HG02610 (cell line): ENCODE measurements around the gene TSPAN5.
"Not testable (repeated sequence)": the region's sequence is repeated elsewhere in the genome, so short reads cannot be mapped to it uniquely, and the experiment has no call there.

ENCODE experiments used
- ATAC-seq: cut with Tn5 transposase; IDR thresholded peaks from one replicate; pipeline ENCODE4 v1.9.1; 2021; ENCODE audit warnings: mild to moderate bottlenecking, moderate library complexity; ENCODE audit not compliant: unreplicated experiment

The TSPAN5 gene

GRCh38 chr4:98658287-98659105 lies at the start of gene TSPAN5:
Gene TSPAN5, minus strand, starts transcription at chr4:98658611.
- ATAC-seq = peak; percentile 64

GRCh38 chr4:98706935-98707334 lies 48.5 kb upstream of the TSPAN5 start:
- ATAC-seq = no peak

- ATAC-seq = no peak
Measured at GRCh38 chr4:98706200-98706813, 47.9 kb upstream of the TSPAN5 start.

GRCh38 chr4:98705586-98705985 lies 47.2 kb upstream of the TSPAN5 start:
- ATAC-seq = not testable (repeated sequence)

GRCh38 chr4:98700656-98701055 lies 42.2 kb upstream of the TSPAN5 start:
- no peak for ATAC-seq

- ATAC-seq = no peak
Measured at GRCh38 chr4:98694076-98694475, 35.7 kb upstream of the TSPAN5 start.

GRCh38 chr4:98692411-98692810 lies 34.0 kb upstream of the TSPAN5 start:
- ATAC-seq = no peak

DNA sequence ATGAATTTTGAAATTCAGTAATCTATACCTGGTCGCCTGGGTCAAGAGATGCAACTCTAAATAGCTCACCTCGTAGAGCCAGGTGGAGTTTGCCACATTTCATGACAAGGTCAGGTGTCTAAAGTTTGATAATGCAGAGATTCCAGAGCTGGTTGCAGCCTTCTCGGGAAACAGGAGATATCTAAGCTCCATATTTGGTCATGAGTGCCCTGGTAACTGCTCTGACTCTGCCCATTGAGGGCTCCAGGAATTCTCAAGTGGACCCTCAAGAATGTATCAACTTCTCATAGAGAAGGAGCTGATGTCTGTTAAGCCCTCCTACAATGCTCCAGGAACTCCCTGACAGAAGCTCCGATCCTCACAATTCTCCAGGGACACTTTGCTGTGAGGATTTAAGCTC lies 33.2 kb upstream of the TSPAN5 start:
- no peak for ATAC-seq

GRCh38 chr4:98689507-98690174 lies 31.2 kb upstream of the TSPAN5 start:
- ATAC-seq = no peak

- no peak for ATAC-seq
Measured at GRCh38 chr4:98688411-98689290, 30.2 kb upstream of the TSPAN5 start.

GRCh38 chr4:98687876-98688275 lies 29.5 kb upstream of the TSPAN5 start:
- no peak for ATAC-seq

DNA sequence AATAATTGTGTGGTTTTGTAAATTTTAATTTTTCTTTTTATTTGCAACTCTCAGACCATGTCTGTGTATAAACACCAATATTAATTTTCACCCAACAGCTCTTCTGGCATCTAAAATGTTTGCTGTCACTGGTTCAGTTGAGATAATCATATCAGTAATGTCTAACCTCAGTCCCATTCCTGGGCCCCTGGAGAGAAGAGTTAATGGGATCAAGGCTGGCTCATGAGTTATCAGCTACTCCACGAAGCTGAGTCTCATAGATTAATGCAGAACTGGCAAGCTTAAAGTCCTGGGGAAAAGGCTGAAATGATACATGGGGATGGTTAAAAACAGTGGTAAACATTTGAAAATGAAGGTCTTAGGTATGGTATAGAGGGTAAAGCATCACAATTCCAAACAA lies 28.4 kb upstream of the TSPAN5 start:
- no peak for ATAC-seq

DNA sequence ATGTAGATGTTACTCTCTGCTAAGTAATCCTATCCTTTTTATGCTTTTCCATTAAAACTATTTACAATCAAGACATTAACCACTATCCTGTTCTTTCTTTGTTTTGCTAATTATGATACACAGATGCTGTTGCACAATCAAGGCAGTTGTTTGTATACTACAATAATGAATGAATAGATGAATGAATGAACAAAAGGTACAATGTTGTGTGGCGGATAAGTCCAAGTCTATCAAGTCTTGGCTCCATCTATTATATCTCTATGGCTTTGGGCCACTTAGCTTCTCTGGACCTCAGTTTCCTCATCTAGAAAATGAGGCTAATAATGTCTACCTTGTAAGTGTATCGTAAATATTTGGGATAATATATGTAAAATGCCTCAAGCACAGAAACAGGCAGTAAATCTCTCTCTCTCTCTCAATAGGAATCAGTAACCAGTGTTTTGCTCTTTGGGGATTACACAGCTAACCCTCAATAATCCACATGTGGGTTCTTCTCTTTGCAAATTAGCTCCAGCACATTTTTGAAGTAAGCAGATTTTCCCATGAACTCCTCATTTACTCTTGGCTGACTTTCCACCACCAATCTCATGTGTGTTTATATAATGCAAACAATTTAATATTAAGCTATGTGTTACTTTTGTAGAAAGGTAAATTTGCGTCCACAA lies 27.8 kb upstream of the TSPAN5 start:
- ATAC-seq = no peak

- ATAC-seq = no peak
Measured at GRCh38 chr4:98685225-98686042, 27.0 kb upstream of the TSPAN5 start.

GRCh38 chr4:98682719-98683118 lies 24.3 kb upstream of the TSPAN5 start:
- ATAC-seq = no peak

- no peak for ATAC-seq
Measured at GRCh38 chr4:98680806-98681205, 22.4 kb upstream of the TSPAN5 start.

DNA sequence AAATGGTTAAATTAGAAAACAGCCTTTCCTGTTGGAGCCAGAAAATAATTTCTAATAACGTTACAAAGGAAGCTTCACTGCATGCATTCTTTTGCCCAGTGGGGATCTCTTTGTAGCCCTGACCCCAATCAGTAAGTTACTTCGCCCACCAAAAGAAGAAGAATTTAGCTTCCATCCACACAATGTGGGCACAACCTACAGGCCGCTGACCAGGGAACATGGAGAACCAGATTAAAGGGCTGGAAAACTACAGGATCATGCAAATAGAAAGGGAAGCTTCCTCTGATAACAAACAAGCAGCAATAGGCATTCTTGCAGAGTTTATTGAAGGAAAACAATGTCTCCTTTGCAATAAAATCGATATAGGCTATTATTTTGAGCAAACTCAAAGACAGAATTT lies 21.3 kb upstream of the TSPAN5 start:
- ATAC-seq = no peak

GRCh38 chr4:98677799-98678198 lies 19.4 kb upstream of the TSPAN5 start:
- ATAC-seq = no peak

GRCh38 chr4:98674404-98675173 lies 16.2 kb upstream of the TSPAN5 start:
- no peak for ATAC-seq
